K562 (cell line): ENCODE data around the gene GYPC. TPM values are rescaled to one million over a fixed set of nuclear protein-coding genes. Genes with fewer than 3 reads are reported as not detected.
A peak's percentile ranks its signal among the peaks of the same experiment; 100 is the strongest.

Experiments used
- CBFA2T2 ChIP-seq: fragments of 450-650 bp; conservative IDR thresholded peaks from 2 replicates; pipeline ENCODE4 v1.6.1; 2017; ENCODE audit warnings: mild to moderate bottlenecking
- CBX3 ChIP-seq, 2 experiments: IDR thresholded peaks; 1 replicate in 1 of 2; 2 replicates in 1 of 2; pipeline ENCODE4 v1.6.1; 2012; ENCODE audit warnings: inconsistent platforms in 2 of 2, low read length in 2 of 2, borderline replicate concordance in 1 of 2, control low read depth in 1 of 2
- CC2D1A ChIP-seq: fragments of 450-650 bp; IDR thresholded peaks from 2 replicates; pipeline ENCODE4 v1.6.1; 2017; ENCODE audit warnings: mild to moderate bottlenecking
- CEBPG ChIP-seq, 3 experiments: fragments of 200-800 bp in 1 of 3; sonication (Bioruptor generic) in 1 of 3; sonication (generic) in 1 of 3; formaldehyde crosslinking in 1 of 3; IDR thresholded peaks in 2 of 3; conservative IDR thresholded peaks in 1 of 3; 2 replicates each; pipeline versions ENCODE4 v1.6.1 to v1.8.0; 2016 to 2022; ENCODE audit warnings: missing compliant biosample characterization in 2 of 3, missing genetic modification characterization in 2 of 3, mild to moderate bottlenecking in 1 of 3, missing genetic modification reagents in 1 of 3
- CREB1 ChIP-seq, 2 experiments: sonication (generic) in 1 of 2; formaldehyde crosslinking in 1 of 2; IDR thresholded peaks; 2 replicates each; pipeline versions ENCODE4 v1.6.1 to v1.8.0; 2012 to 2022; ENCODE audit warnings: inconsistent platforms in 1 of 2, mild to moderate bottlenecking in 1 of 2, missing genetic modification reagents in 1 of 2, moderate library complexity in 1 of 2
- GTF2A2 ChIP-seq: IDR thresholded peaks from 2 replicates; pipeline ENCODE4 v1.6.1; 2016; ENCODE audit warnings: mild to moderate bottlenecking, missing genetic modification characterization, missing compliant biosample characterization
- HDGF ChIP-seq: fragments of 450-650 bp; IDR thresholded peaks from 2 replicates; pipeline ENCODE4 v1.6.1; 2016
- MTA2 ChIP-seq: fragments of 450-650 bp; IDR thresholded peaks from 2 replicates; pipeline ENCODE4 v1.6.1; 2016; ENCODE audit warnings: low read depth
- RBM39 ChIP-seq: fragments of 200-400 bp; formaldehyde crosslinking; optimal IDR thresholded peaks from 2 replicates; pipeline ENCODE3; 2018; ENCODE audit warnings: low read depth, low read length
- SMARCC2 ChIP-seq: fragments of 450-650 bp; IDR thresholded peaks from 2 replicates; pipeline ENCODE4 v1.6.1; 2017; ENCODE audit warnings: antibody characterized with exemption, moderate library complexity, mild to moderate bottlenecking, low read depth
- TAL1 ChIP-seq: fragments of 450-650 bp; IDR thresholded peaks from 2 replicates; pipeline ENCODE4 v1.6.1; 2016; ENCODE audit warnings: mild to moderate bottlenecking
- U2AF2 ChIP-seq: fragments of 200-400 bp; formaldehyde crosslinking; optimal IDR thresholded peaks from 2 replicates; pipeline ENCODE3; 2017; ENCODE audit warnings: low read depth, mild to moderate bottlenecking, low read length
- polyA plus RNA-seq, 8 experiments: library from polyadenylated mRNA; depleted of rRNA in 4 of 8; stranded (reverse) in 5 of 8; unstranded in 3 of 8; fragments of >200 nt; fragmentation: Nextera tagmentation in 2 of 8; fragmentation: Illumina TruSeq in 1 of 8; extraction: Ambion mirVana in 2 of 8; extraction: Trizol in 1 of 8; gene quantifications; 2 replicates each; pipeline versions ENCODE4 v1.2.1 to v1.2.3, GENCODE V29; 2011 to 2014; ENCODE audit warnings: inconsistent platforms in 1 of 8, missing spikeins in 1 of 8
- total RNA-seq, 7 experiments: library from RNA; depleted of rRNA in 6 of 7; stranded (reverse); fragments of >200 nt in 6 of 7; fragmentation: Illumina TruSeq in 2 of 7; extraction: Trizol in 2 of 7; gene quantifications; 2 replicates each; pipeline versions ENCODE4 v1.2.1 to v1.2.3, GENCODE V29; 2011 to 2021; ENCODE audit warnings: low replicate concordance in 1 of 7
- TF ChIP-seq, protein P1 (sequence below): sonication (generic); formaldehyde crosslinking; IDR thresholded peaks from 2 replicates; pipeline ENCODE4 v1.8.1; 2023; ENCODE audit warnings: mild to moderate bottlenecking, missing genetic modification reagents, moderate library complexity
- TF ChIP-seq, protein P2 (sequence below): fragments of 200-400 bp; formaldehyde crosslinking; IDR thresholded peaks from 2 replicates; pipeline ENCODE4 v1.6.1; 2017; ENCODE audit warnings: mild to moderate bottlenecking, low read depth, low read length, moderate library complexity
- TF ChIP-seq, protein P3 (sequence below): sonication (generic); formaldehyde crosslinking; IDR thresholded peaks from 2 replicates; pipeline ENCODE4 v1.9.0; 2022; ENCODE audit warnings: mild to moderate bottlenecking, missing genetic modification reagents

The GYPC gene
- total and polyA plus RNA-seq, 9 of the 15 experiments (the other 6 are each of a cell fraction or from before 2014, with no cell fraction given), result 50.6 to 282 (median 194) TPM

DNA sequence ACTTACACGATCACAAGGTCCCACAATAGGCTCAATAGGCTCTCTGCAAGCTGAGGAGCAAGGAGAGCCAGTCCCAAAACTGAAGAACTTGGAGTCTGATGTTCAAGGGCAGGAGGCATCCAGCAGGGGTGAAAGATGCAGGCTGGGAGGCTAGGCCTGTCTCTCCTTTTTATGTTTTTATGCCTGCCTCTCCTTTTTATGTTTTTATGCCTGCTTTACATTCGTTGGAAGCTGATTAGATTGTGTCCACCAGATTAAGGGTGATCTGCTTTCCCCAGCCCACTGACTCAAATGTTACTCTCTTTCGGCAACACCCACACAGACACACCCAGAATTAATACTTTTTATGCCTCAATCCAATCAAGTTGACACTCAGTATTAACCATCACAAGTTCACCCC is 9.9 kb upstream of the GYPC start (continued):
- TF ChIP-seq, protein P1, sequence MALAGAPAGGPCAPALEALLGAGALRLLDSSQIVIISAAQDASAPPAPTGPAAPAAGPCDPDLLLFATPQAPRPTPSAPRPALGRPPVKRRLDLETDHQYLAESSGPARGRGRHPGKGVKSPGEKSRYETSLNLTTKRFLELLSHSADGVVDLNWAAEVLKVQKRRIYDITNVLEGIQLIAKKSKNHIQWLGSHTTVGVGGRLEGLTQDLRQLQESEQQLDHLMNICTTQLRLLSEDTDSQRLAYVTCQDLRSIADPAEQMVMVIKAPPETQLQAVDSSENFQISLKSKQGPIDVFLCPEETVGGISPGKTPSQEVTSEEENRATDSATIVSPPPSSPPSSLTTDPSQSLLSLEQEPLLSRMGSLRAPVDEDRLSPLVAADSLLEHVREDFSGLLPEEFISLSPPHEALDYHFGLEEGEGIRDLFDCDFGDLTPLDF (CRISPR knock-in tag), result no peak
- TF ChIP-seq TAL1 (peak; percentile 35; the same call in 1 of the 2 replicates), SMARCC2 (no peak), RBM39 (no peak), CBX3 (IDR thresholded peaks at IDR 0.05; ENCODE audit: borderline replicate concordance in 1 of 2, low read length in 2 of 2) (no peak), CREB1 (IDR thresholded peaks at IDR 0.05) (no peak), CREB1 (CRISPR knock-in tag; IDR thresholded peaks at IDR 0.05) (no peak), U2AF2 (no peak), CBFA2T2 (peak; percentile 44; the same call in 1 of the 2 replicates), CC2D1A (no peak), GTF2A2 (tag) (no peak), CEBPG (CRISPR knock-in tag; IDR thresholded peaks at IDR 0.05) (no peak), CEBPG (tag; conservative IDR thresholded peaks at IDR 0.05 in 1 of 2, IDR thresholded peaks at IDR 0.05 in 1 of 2) (no peak), MTA2 (no peak), HDGF (no peak)
- TF ChIP-seq, protein P2, sequence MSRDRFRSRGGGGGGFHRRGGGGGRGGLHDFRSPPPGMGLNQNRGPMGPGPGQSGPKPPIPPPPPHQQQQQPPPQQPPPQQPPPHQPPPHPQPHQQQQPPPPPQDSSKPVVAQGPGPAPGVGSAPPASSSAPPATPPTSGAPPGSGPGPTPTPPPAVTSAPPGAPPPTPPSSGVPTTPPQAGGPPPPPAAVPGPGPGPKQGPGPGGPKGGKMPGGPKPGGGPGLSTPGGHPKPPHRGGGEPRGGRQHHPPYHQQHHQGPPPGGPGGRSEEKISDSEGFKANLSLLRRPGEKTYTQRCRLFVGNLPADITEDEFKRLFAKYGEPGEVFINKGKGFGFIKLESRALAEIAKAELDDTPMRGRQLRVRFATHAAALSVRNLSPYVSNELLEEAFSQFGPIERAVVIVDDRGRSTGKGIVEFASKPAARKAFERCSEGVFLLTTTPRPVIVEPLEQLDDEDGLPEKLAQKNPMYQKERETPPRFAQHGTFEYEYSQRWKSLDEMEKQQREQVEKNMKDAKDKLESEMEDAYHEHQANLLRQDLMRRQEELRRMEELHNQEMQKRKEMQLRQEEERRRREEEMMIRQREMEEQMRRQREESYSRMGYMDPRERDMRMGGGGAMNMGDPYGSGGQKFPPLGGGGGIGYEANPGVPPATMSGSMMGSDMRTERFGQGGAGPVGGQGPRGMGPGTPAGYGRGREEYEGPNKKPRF, result no peak
- TF ChIP-seq, protein P3, sequence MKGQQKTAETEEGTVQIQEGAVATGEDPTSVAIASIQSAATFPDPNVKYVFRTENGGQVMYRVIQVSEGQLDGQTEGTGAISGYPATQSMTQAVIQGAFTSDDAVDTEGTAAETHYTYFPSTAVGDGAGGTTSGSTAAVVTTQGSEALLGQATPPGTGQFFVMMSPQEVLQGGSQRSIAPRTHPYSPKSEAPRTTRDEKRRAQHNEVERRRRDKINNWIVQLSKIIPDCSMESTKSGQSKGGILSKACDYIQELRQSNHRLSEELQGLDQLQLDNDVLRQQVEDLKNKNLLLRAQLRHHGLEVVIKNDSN (CRISPR knock-in tag), result no peak
